SK-N-MC (cell line): Measurements from ENCODE around the gene TLK1.

Experiments
- DNase-seq: peaks from one replicate; pipeline ENCODE4 v3.0.0-alpha.2; 2011; ENCODE audit warnings: low read depth, low spot score
- H3K27ac ChIP-seq: fragments of 200-600 bp; sonication (generic); 2 replicates; pipeline ENCODE4 v1.5.1; 2016; ENCODE audit warnings: mixed run types
- H3K36me3 ChIP-seq: fragments of 200-600 bp; sonication (generic); 2 replicates; pipeline ENCODE4 v1.6.1; 2017; ENCODE audit warnings: antibody characterized with exemption, low read length, mixed read lengths; ENCODE audit not compliant: insufficient read depth
- H3K4me3 ChIP-seq: fragments of 200-600 bp; sonication (generic); 2 replicates; pipeline ENCODE4 v1.5.1; 2016
- H3K9ac ChIP-seq: fragments of 200-600 bp; sonication (generic); 2 replicates; pipeline ENCODE4 v1.8.0; 2017; ENCODE audit warnings: mixed run types, mixed read lengths; ENCODE audit not compliant: insufficient read length
- H3K9me3 ChIP-seq: fragments of 200-600 bp; sonication (generic); 2 replicates; pipeline ENCODE4 v1.6.1; 2017; ENCODE audit warnings: low read depth, mild to moderate bottlenecking, antibody characterized with exemption, low read length, moderate library complexity, mixed read lengths
- EZH2 ChIP-seq: fragments of 200-600 bp; sonication (generic); IDR thresholded peaks from one replicate; pipeline ENCODE4 v1.6.1; 2017; ENCODE audit warnings: antibody characterized with exemption
- FOXP2 ChIP-seq: optimal IDR thresholded peaks from 2 replicates; pipeline ENCODE3; 2011; ENCODE audit warnings: mild to moderate bottlenecking, moderate library complexity; ENCODE audit not compliant: insufficient read depth; ENCODE audit errors: extremely low read length, control extremely low read depth
- POLR2AphosphoS5 ChIP-seq: IDR thresholded peaks from 2 replicates; pipeline ENCODE4 v1.6.1; 2012; ENCODE audit warnings: mild to moderate bottlenecking, low read depth, low read length, borderline replicate concordance

TLK1 gene

GRCh38 chr2:170973492-170974303 is 187.0 kb downstream of the TLK1 start:
- no peak for TF ChIP-seq FOXP2
- TF ChIP-seq EZH2, result no peak
- TF ChIP-seq POLR2AphosphoS5, result peak; percentile 67; the same call in 1 of the 2 replicates
- no peaks in the 10 kb centered on the region for H3K36me3 ChIP-seq
- H3K9me3 ChIP-seq, result no peaks in the 10 kb centered on the region
- peak overlapping the region; percentile 85 for H3K4me3 ChIP-seq
- no peak overlapping the region for H3K27ac ChIP-seq
- DNase-seq, result no peak
- peak overlapping the region; percentile 78 for H3K9ac ChIP-seq

- H3K9ac ChIP-seq, result peak overlapping the region; percentile 74
- no peak for TF ChIP-seq FOXP2
- DNase-seq, result no peak
- peaks cover 2% of the 10 kb centered on the region; the same call in 1 of the 2 replicates for H3K36me3 ChIP-seq
- H3K27ac ChIP-seq, result no peak overlapping the region
- no peaks in the 10 kb centered on the region for H3K9me3 ChIP-seq
- peak overlapping the region; percentile 85 for H3K4me3 ChIP-seq
Measured at GRCh38 chr2:170973225-170973491, 187.5 kb downstream of the TLK1 start.

GRCh38 chr2:170972296-170973224 is 188.1 kb downstream of the TLK1 start:
- no peak for DNase-seq
- no peaks in the 10 kb centered on the region for H3K9me3 ChIP-seq
- peak overlapping the region; percentile 74 for H3K9ac ChIP-seq
- no peak overlapping the region for H3K27ac ChIP-seq
- peak overlapping the region; percentile 85 for H3K4me3 ChIP-seq
- TF ChIP-seq EZH2 (no peak), POLR2AphosphoS5 (no peak), FOXP2 (no peak)
- H3K36me3 ChIP-seq, result peaks cover 8% of the 10 kb centered on the region; the same call in 1 of the 2 replicates

DNA sequence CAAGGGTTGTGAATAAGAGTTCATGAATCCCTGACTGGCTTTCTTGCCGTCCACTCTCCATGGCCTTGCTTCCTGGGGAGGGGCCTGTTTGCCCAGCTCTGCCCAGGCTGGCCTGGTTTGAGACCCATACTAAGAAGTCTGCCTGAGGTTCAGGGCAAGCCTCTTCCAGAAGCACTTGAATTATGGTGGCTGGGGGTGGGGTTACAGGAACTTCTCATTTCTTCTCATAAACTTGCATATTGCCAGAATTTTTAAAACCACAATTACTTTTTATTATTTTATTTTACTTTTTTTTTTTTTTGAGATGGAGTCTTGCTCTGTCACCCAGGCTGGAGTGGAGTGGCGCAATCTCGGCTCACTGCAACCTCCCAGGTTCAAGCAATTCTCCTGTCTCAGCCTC is 189.6 kb downstream of the TLK1 start:
- Histone ChIP-seq H3K9ac (no peak overlapping the region), H3K27ac (no peak overlapping the region), H3K36me3 (peaks cover 21% of the 10 kb centered on the region), H3K4me3 (no peak overlapping the region), H3K9me3 (no peaks in the 10 kb centered on the region)
- TF ChIP-seq POLR2AphosphoS5 (no peak), FOXP2 (no peak), EZH2 (no peak)
- DNase-seq, result no peak

DNA sequence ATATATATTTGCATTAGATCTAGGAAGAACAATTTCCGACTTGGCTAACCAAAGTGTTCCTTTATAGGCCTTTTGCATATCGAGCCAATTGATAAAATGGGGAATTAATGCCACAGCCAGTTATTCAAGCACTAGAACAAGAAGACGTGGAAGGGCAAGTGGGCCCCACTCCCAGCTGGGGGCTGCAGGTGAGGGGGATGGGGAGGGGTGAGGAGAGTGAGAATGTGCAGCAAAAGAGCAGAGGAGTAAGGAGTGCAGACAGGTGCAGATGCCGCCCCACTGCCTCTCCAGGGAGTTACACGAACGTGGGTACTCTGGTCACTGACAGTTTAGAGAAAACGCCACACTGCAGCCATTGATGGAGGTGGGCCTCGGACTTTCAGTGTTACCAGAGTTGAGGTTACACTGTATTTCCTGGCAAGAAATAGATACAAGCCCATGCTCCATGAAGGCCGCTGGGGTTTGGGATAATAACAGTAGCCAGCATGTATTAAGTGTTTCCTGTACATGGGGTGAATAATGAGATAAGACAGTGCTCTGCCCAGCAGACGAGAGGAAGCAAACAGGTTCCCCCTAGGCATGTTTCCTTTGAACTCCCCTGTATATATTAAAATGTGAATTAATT is 190.7 kb downstream of the TLK1 start:
- H3K4me3 ChIP-seq, result no peak overlapping the region; the same call in 1 of the 2 replicates
- H3K27ac ChIP-seq, result 0 out of 2 replicates have a peak overlapping the region, but pooled peaks have one; percentile 19
- no peak for TF ChIP-seq POLR2AphosphoS5
- TF ChIP-seq FOXP2, result no peak
- TF ChIP-seq EZH2, result no peak
- no peak for DNase-seq
- H3K9ac ChIP-seq, result no peak overlapping the region
- no peaks in the 10 kb centered on the region for H3K9me3 ChIP-seq
- peaks cover 32% of the 10 kb centered on the region for H3K36me3 ChIP-seq

DNA sequence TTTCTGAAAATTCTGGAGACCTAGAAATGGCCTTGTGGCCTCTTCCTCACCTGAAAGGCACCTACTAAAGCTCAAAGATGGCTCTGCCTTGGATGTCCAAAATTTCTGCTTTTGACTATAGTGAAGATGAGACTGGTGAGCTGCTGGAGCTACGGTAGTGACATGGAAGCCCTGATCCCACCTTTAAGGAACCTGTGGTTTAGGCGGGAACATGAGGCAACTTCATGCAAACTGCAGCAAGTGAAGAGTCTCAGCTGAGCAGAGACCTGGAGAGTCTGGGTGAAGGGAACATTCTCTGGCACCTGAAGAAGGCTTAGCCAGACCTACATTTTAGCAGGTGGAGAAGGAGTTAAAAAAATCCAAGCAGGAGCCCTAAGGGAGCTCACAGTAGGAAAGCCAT is 191.7 kb downstream of the TLK1 start:
- Histone ChIP-seq H3K9ac (no peak overlapping the region), H3K36me3 (peaks cover 40% of the 10 kb centered on the region), H3K27ac (no peak overlapping the region), H3K9me3 (no peaks in the 10 kb centered on the region), H3K4me3 (no peak overlapping the region)
- TF ChIP-seq FOXP2 (no peak), EZH2 (no peak), POLR2AphosphoS5 (no peak)
- DNase-seq, result no peak

DNA sequence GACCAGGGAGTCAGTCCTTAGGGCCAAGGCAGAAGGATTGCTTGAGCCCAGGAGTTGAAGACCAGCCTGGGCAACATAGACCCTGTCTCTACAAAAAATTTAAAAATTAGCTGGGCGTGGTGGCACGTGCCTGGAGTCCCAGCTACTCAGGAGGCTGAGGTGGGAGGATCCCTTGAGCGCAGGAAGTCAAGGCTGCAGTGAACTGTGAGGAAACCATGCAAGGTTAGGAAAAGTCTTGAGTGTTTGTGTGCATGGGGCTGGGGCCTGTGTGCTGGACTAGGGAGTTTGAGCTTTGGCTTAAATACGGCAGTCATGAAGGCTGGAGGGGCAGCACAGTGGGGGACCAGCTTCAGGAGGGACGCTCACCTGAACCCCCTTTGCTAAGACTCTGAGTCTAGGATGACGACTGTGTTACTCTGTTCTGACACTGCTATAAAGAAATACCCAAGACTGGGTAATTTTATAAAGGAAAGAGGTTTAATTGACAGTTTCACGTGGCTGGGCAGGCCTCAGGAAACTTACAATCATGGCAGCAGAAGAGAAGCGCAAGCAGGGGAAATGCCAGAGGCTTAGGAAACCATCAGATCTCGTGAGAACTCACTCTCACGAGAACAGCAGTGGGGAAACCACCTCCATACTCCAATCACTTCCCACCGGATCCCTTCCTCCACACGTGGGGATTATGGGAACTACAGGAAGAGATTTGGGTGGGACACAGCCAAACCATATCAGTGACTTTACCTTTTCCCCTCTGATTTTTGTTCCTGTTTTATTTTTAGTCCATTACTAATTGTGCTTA is 192.3 kb downstream of the TLK1 start:
- DNase-seq, result no peak
- TF ChIP-seq POLR2AphosphoS5, result 0 out of 2 replicates have a peak, but pooled peaks have one; percentile 20
- no peak for TF ChIP-seq FOXP2
- no peak for TF ChIP-seq EZH2
- no peak overlapping the region; the same call in 1 of the 2 replicates for H3K27ac ChIP-seq
- H3K9ac ChIP-seq, result no peak overlapping the region
- no peaks in the 10 kb centered on the region for H3K9me3 ChIP-seq
- peaks cover 46% of the 10 kb centered on the region for H3K36me3 ChIP-seq
- no peak overlapping the region for H3K4me3 ChIP-seq

DNA sequence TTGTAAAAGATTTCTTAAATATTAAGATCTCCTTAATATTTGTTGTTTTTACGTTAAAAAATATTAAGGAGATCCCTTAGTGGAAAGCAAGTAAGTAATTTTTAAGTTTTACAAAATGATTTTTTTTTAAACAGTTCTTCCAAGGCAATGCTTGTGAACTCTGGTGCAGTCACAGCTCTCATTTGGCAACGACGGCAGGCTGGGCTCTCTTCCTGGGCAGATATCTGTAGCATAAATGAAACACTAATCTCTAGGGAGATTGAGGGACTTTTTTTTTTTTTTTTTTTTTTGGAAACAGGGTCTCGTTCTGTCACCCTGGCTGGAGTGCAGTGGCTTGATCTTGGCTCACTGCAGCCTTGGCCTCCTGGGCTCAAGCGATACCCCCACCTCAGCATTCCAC is 193.1 kb downstream of the TLK1 start:
- no peaks in the 10 kb centered on the region for H3K9me3 ChIP-seq
- no peak overlapping the region for H3K9ac ChIP-seq
- H3K4me3 ChIP-seq, result no peak overlapping the region
- DNase-seq, result no peak
- no peak for TF ChIP-seq FOXP2
- no peak for TF ChIP-seq EZH2
- TF ChIP-seq POLR2AphosphoS5, result no peak
- H3K27ac ChIP-seq, result no peak overlapping the region
- H3K36me3 ChIP-seq, result peaks cover 51% of the 10 kb centered on the region
